GM10847 (cell line): ENCODE results near the gene MDGA2.

Experiments used
- POLR2A ChIP-seq: IDR thresholded peaks from 2 replicates; pipeline ENCODE4 v1.6.1; 2011; ENCODE audit not compliant: insufficient read length; ENCODE audit errors: extremely low read depth

MDGA2 gene

GRCh38 chr14:47060050-47060449, 615.4 kb downstream of the MDGA2 start:
- no peak for TF ChIP-seq POLR2A

DNA sequence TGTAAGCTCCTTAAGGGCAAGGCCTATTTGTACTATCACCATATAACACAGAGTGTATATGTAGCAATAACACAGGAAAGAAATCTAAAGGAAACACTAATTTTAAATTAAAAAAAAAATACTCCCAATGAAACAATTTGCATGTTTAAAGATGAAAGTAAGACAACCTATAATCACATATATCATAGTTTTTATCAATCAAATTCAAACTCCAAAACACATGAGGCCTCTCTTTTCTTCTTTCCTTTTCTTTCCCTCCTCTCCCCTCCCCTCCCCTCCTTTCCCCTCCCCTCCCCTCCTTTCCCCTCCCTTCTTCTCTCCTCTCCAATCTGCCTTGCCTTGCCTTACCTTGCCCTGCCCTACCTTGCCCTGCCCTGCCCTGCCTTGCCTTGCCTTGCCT, 618.0 kb downstream of the MDGA2 start:
- no peak for TF ChIP-seq POLR2A

DNA sequence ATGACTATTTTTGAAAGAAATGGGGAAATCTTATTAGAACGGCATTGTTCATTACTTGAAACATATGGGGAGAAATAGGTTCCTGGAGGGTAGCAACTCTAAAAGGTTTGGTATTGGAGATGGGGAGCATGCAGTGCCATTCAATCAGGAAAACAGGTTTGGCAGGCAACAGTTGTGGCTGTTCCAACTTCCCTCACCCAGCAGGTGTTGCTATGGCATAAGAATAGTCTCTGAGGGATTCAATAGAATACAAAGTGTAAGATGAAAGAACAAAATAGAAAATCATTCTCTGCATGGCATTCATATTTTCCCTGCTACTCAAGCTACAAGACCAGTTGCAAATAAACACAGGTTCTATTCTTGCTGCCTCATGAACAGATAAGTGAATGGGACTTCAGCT, 630.6 kb downstream of the MDGA2 start:
- TF ChIP-seq POLR2A, result no peak

- TF ChIP-seq POLR2A, result no peak
These were observed 634.9 kb downstream of the MDGA2 start for GRCh38 chr14:47040550-47040949.

- no peak for TF ChIP-seq POLR2A
These were observed 636.1 kb downstream of the MDGA2 start for GRCh38 chr14:47039336-47039735.

GRCh38 chr14:47022721-47023120, 652.7 kb downstream of the MDGA2 start:
- no peak for TF ChIP-seq POLR2A

GRCh38 chr14:47020500-47020899, 654.9 kb downstream of the MDGA2 start:
- TF ChIP-seq POLR2A, result no peak

GRCh38 chr14:47012533-47013280, 662.7 kb downstream of the MDGA2 start:
- TF ChIP-seq POLR2A, result no peak

GRCh38 chr14:47009615-47010014, 665.8 kb downstream of the MDGA2 start:
- no peak for TF ChIP-seq POLR2A

DNA sequence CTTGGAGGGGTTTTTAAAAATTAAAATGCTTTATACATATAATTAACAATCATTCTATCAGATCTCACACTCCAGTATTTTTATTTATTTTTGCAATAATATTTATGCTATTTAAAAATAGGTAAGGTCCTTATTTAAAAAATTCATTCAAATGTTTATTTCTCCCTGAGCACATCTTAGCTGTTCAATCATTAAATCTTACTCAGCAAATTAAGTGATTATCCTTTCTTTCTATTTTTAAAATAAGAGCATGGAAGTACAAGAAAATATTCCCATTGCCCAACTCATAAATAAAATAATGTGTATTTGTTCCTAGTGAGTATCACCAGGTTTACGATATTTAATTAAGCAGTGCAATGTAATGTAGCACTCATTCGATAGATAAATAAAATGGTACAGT, 666.7 kb downstream of the MDGA2 start:
- no peak for TF ChIP-seq POLR2A

- no peak for TF ChIP-seq POLR2A
These were observed 675.7 kb downstream of the MDGA2 start for GRCh38 chr14:46999661-47000060.

DNA sequence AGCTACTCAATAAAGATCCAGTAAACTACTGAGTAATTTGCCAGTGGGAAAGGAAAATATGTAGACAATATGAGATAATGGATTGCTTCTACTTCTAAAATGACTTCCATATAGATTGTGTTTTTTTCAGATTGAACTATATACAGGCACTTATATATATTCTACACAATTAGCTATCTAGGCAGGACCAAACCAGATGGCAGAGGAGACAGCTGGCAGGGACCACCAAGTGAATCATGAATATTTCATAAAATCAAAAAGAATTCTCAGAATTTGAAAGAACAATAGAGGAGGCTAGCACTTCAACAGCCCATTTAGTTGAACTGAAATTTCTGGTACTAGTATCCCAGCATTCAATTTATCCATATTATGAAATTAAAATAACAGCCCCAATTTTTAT, 685.8 kb downstream of the MDGA2 start:
- TF ChIP-seq POLR2A, result no peak

DNA sequence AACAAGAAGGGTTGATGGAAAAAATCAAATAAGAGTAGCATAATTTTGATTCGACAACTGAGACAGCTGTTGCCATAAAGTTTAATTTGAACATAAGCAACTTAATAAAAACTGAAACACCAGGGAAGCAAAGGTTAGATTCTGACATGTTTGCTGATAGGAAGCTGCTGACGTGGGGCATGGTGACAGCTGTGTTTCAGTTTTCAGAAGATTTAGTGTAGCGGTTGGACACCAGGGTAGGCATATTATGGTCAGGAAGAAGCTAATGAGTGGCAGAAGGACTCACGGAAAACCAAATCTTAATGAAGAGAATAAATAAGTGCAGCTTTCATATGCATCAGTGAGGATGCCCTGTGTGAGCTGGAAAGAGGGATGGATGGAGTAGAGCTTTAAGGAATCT, 687.1 kb downstream of the MDGA2 start:
- TF ChIP-seq POLR2A, result no peak

DNA sequence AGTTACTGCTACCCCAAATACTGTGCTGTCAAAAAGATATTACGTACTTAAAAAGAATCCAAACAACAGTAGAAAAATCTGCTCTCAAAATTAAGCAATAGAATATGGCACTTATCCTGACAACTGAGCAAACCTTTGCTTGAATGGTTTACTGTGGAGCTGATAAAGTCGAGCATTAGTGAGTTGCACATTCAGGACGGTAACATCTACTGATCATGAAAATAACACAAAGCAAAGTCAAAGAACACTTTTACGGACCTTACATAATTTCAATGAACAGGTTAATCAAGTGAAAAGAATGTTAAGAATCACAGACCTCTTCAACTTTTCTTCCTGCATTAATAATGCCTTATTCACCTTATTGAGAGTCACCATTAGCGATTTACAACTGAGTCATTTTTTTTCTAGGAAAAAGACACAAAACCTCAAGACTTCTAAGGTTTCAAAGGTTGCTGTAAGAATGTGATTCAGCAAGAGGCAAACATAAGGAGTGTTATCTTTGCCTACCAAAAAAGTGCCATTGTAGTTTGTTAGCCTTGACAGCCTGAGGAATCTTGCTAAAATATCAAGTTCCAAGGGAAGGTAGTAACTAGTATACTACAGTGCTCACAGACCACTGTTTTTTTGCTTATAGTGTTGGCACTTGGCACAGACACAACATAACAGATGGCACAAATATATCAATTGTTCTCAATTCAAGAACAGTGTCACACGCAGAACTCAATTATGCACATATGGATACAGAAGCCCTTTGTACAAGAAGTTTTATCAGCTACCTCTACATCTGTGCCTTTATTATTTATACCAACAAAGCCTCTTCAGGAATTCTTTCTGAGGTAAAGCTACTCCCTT, 689.6 kb downstream of the MDGA2 start:
- no peak for TF ChIP-seq POLR2A

DNA sequence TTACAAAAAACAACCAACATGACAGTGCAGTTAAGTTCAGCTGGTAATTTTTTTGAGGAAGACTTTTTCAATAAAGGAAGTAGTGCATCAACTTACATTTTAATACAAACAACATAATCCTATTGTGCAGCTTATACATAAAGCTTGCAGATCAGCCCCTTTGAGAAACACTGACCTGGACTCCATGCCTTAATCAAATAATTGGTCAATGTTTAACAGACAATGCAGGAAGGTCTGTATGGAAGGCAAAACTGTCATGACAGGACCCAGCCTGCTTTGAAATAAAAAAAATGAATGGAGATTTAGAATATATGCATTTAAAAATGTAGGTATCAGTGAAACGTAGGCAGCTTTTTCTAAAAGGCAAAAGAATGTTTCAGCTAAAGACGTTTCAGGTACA, 702.1 kb downstream of the MDGA2 start:
- no peak for TF ChIP-seq POLR2A

- no peak for TF ChIP-seq POLR2A
These were observed 711.0 kb downstream of the MDGA2 start for GRCh38 chr14:46964378-46964777.
